Measurements from ENCODE around the gene LAMB1. TPM values are rescaled to one million over a fixed set of nuclear protein-coding genes. Genes with fewer than 3 reads are reported as not detected.
A peak's percentile ranks its signal among the peaks of the same experiment; 100 is the strongest.

The LAMB1 gene
- total and polyA plus RNA-seq, 2 of the 13 experiments (the other 11 are each of a cell fraction or from before 2014, with no cell fraction given), result 109 to 124 TPM

DNA sequence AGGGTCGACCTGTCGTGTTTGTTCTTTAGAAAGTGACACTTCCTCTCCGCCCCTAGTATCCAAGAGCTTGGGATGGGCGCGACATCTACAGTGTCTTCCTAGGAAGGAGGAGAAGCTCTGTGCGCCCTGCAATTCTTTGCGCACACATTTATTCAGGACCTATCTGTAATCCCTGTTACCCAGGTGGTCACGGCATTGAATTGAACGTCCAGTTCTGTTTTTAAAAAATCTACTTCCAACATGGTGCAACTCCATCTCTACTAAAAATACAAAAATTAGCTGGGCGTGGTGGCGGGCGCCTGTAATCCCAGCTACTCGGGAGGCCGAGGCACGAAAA is 606 bp upstream of the LAMB1 start (continued):
- TF ChIP-seq FOXC1 (CRISPR knock-in tag; IDR thresholded peaks at IDR 0.05; ENCODE audit: borderline replicate concordance), result 0 out of 2 replicates have a peak, but pooled peaks have one; percentile 6
- 0 out of 2 replicates have a peak, but pooled peaks have one; percentile 33 for TF ChIP-seq ZNF337 (CRISPR knock-in tag; IDR thresholded peaks at IDR 0.05; ENCODE audit: borderline replicate concordance, low read depth)
- TF ChIP-seq, protein P1, sequence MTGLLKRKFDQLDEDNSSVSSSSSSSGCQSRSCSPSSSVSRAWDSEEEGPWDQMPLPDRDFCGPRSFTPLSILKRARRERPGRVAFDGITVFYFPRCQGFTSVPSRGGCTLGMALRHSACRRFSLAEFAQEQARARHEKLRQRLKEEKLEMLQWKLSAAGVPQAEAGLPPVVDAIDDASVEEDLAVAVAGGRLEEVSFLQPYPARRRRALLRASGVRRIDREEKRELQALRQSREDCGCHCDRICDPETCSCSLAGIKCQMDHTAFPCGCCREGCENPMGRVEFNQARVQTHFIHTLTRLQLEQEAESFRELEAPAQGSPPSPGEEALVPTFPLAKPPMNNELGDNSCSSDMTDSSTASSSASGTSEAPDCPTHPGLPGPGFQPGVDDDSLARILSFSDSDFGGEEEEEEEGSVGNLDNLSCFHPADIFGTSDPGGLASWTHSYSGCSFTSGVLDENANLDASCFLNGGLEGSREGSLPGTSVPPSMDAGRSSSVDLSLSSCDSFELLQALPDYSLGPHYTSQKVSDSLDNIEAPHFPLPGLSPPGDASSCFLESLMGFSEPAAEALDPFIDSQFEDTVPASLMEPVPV (CRISPR knock-in tag; IDR thresholded peaks at IDR 0.05), result no peak
- TF ChIP-seq THAP9 (CRISPR knock-in tag; IDR thresholded peaks at IDR 0.05; ENCODE audit: borderline replicate concordance), result no peak
- 0 out of 2 replicates have a peak, but pooled peaks have one; percentile 3 for TF ChIP-seq SSRP1 (CRISPR knock-in tag; IDR thresholded peaks at IDR 0.05)
- TF ChIP-seq ZBTB2 (CRISPR knock-in tag; IDR thresholded peaks at IDR 0.05; ENCODE audit: low read depth), result no peak
- TF ChIP-seq, protein P2, sequence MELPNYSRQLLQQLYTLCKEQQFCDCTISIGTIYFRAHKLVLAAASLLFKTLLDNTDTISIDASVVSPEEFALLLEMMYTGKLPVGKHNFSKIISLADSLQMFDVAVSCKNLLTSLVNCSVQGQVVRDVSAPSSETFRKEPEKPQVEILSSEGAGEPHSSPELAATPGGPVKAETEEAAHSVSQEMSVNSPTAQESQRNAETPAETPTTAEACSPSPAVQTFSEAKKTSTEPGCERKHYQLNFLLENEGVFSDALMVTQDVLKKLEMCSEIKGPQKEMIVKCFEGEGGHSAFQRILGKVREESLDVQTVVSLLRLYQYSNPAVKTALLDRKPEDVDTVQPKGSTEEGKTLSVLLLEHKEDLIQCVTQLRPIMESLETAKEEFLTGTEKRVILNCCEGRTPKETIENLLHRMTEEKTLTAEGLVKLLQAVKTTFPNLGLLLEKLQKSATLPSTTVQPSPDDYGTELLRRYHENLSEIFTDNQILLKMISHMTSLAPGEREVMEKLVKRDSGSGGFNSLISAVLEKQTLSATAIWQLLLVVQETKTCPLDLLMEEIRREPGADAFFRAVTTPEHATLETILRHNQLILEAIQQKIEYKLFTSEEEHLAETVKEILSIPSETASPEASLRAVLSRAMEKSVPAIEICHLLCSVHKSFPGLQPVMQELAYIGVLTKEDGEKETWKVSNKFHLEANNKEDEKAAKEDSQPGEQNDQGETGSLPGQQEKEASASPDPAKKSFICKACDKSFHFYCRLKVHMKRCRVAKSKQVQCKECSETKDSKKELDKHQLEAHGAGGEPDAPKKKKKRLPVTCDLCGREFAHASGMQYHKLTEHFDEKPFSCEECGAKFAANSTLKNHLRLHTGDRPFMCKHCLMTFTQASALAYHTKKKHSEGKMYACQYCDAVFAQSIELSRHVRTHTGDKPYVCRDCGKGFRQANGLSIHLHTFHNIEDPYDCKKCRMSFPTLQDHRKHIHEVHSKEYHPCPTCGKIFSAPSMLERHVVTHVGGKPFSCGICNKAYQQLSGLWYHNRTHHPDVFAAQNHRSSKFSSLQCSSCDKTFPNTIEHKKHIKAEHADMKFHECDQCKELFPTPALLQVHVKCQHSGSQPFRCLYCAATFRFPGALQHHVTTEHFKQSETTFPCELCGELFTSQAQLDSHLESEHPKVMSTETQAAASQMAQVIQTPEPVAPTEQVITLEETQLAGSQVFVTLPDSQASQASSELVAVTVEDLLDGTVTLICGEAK (IDR thresholded peaks at IDR 0.05), result no peak
- TF ChIP-seq, protein P2 (CRISPR knock-in tag; IDR thresholded peaks at IDR 0.05), result no peak
- no peak for TF ChIP-seq ZNF382 (CRISPR knock-in tag; IDR thresholded peaks at IDR 0.05; ENCODE audit: borderline replicate concordance)
- TF ChIP-seq MIER2 (CRISPR knock-in tag; IDR thresholded peaks at IDR 0.05), result no peak
- TF ChIP-seq, protein P3, sequence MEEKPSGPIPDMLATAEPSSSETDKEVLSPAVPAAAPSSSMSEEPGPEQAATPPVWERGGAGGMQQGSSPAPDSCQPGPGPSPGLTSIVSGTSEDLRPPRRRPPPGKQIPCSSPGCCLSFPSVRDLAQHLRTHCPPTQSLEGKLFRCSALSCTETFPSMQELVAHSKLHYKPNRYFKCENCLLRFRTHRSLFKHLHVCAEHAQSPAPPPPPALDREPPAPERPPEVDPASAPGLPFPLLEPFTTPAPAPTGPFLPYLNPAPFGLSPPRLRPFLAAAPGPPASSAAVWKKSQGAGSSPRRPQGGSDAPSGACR (CRISPR knock-in tag; IDR thresholded peaks at IDR 0.05), result 0 out of 2 replicates have a peak, but pooled peaks have one; percentile 9
- TF ChIP-seq JUNB (CRISPR knock-in tag; IDR thresholded peaks at IDR 0.05; ENCODE audit: borderline replicate concordance), result no peak
- TF ChIP-seq ZNF430 (CRISPR knock-in tag; IDR thresholded peaks at IDR 0.05), result no peak
- TF ChIP-seq ZNF224 (CRISPR knock-in tag; IDR thresholded peaks at IDR 0.05), result peak; percentile 28; the same call in 1 of the 2 replicates

Measured in HepG2 (cell line).